COR-L47 (cell line): ENCODE measurements around the gene ERGIC3.
A peak's percentile ranks its signal among the peaks of the same experiment; 100 is the strongest.

Experiments
- DNase-seq: peaks from one replicate; lab custom pipeline; 2025; lab: John Stamatoyannopoulos, UW

The ERGIC3 gene

DNA sequence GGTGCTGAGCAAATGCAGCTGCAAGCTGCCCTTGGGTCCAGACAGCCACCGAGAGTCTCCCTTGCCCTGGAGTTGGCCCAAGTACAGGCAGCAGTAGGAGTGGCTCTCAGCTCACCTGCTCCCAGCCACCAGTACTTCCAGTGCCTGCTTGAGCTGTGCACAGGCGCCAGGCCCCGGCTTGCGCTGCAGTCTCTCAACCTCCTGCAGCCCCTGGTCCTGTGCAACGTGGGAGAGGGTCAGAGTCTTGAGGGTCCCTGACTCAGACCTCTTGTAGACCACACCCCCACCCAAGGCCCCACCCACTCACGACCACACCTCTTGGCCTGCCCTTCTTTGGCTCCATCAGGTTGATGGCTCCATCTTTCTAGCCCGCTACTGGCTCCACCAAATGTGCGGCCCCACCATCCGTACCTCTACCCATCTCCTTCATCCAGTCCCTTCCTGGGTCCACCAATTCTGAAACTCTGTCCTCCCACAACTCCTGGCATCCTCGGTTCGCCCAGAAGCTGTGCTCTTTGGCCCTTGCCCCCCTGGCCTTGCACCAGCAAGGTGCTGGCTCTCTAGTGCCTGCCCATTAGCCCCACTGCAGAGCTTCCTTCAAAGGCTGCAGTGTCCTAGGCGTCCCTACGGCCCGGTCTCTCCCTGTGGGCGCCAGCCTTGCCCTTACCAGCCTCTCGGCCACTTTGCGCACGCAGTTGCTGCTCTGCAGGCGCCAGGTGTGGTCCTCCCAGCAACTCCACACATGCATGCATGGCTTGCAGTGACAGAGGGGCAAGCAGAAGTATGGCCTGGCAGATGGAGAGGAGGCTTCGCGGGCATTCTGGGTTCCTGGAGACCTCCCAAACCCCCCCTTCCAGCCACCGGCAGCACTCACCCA lies 57.3 kb downstream of the ERGIC3 start:
- no peak for DNase-seq

- no peak for DNase-seq
Observed at GRCh38 chr20:35599776-35600120, 57.9 kb downstream of the ERGIC3 start.

- no peak for DNase-seq
Observed at GRCh38 chr20:35600176-35600992, 58.5 kb downstream of the ERGIC3 start.

GRCh38 chr20:35600993-35601973 lies 59.4 kb downstream of the ERGIC3 start:
- DNase-seq: peak; percentile 39

DNA sequence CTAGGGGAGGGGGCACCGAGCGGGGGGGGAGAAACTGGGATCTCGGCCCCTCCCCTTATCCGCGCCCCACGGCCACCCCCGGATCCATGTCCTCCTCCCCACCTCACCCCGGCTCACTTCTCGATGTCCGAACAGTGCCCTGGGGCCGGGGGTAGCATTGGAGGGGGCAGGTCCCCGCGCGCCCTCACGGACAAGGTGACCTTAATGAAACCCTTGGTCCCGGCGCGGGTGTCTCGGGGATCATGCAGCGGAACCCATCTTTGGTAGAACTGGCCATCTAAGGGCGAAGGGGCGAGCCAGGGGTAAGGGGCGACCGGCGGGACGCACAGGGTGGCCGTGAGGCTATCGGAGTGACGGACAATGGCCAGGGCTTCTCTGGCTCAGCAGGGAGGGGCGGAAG lies 60.1 kb downstream of the ERGIC3 start:
- no peak for DNase-seq

DNA sequence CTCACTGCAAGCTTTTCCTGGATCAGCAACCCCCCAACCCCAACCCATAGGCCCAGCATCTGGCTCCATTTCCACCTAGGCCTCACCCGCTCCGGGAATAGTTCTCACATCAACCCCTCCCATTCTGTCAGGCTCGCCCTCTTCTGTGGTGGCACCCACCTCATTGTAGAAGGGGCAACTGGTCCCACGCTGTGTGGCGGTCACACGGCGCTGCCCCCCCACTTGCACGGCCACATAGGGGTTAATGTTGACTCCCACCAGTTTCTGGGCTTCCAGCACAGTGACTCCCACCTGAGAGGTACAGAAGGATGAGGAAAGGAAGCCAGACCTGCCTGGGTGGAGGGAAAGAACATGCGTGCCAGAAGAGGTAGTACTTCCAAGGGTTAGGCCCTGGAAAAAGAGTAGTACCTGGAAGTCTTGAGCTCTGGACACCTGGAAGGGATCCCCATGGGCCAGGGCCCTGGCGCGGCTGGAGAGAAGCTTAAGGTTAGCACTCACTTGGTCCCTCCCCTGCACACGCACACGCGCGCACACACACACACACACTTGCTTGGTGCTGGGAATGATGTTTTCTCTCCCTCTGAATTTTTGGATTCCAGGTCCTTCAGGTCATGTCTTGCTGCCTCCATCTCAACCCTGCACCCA lies 61.1 kb downstream of the ERGIC3 start:
- DNase-seq: no peak

- no peak for DNase-seq
Observed at GRCh38 chr20:35603695-35604448, 62.0 kb downstream of the ERGIC3 start.

- DNase-seq: no peak
Observed at GRCh38 chr20:35604449-35604747, 62.5 kb downstream of the ERGIC3 start.

DNA sequence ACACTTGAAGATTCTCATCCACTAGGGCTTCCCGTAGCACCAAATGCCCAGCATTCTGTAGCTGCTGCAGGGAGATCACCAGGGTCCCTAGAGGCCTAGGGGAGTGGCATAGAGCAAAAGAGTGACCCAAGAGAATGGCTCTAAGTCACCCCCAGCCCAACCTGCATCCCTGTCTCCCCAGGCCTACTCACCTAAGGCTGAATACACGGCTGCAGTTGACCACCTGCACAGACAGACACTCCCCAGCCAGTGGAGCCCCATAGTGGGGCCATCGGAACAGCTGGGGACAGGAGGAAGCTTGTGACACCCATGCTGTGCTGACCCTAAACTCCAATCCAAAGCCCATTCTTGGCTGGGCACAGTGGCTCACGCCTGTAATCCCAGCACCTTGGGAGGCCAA lies 64.2 kb downstream of the ERGIC3 start:
- no peak for DNase-seq
